Endothelial cell of umbilical vein (primary cell): Measurements from ENCODE around the gene FGF23. TPM values are rescaled to one million over a fixed set of nuclear protein-coding genes. Genes with fewer than 3 reads are reported as not detected.

ENCODE experiments used
- BruUV-seq: library from RNA; stranded (reverse); fragments of 400-500 nt; replicated peaks from 2 replicates; lab custom pipeline; 2021; lab: Mats Ljungman, UMichigan
- CTCF ChIA-PET: fragments of 300-600, 350-600 bp; sonication (Branson Sonifier 250); formaldehyde crosslinking; loops from one replicate; lab custom pipeline; 2021; ENCODE audit warnings: antibody characterized with exemption, inconsistent platforms; lab: Charles Lee
- POLR2A ChIA-PET: fragments of 300-600, 350-600 bp; sonication (Branson Sonifier 250); formaldehyde crosslinking; loops from one replicate; lab custom pipeline; 2021; ENCODE audit warnings: antibody characterized with exemption, inconsistent platforms; lab: Charles Lee
- DNase-seq: peaks from one replicate; pipeline ENCODE4 v3.0.0-alpha.2; 2011; ENCODE audit warnings: low read depth, low spot score
- FAIRE-seq: peaks from 2 replicates; lab custom pipeline; 2011; peaks lifted over from hg19 to GRCh38; lab: Jason Lieb, UNC
- H2AFZ ChIP-seq: 2 replicates; pipeline ENCODE4 v1.6.0; 2012; ENCODE audit warnings: low read depth, low read length, control low read depth, inconsistent platforms
- H3K27ac ChIP-seq: 2 replicates; pipeline ENCODE4 v1.5.1; 2011; ENCODE audit warnings: low read depth, mild to moderate bottlenecking, control low read depth, low read length, moderate library complexity; ENCODE audit not compliant: insufficient read depth
- H3K27me3 ChIP-seq, 2 experiments: 2 replicates each; pipeline versions ENCODE4 v1.6.0 to v1.6.1; 2011; ENCODE audit warnings: low read length in 2 of 2, mixed read lengths in 1 of 2; ENCODE audit not compliant: control insufficient read depth in 2 of 2, insufficient read depth in 2 of 2
- H3K36me3 ChIP-seq, 2 experiments: 2 replicates in 1 of 2; 3 replicates in 1 of 2; pipeline ENCODE4 v1.5.1; 2011; ENCODE audit warnings: low read length in 2 of 2, mild to moderate bottlenecking in 1 of 2, moderate library complexity in 1 of 2; ENCODE audit not compliant: control insufficient read depth in 2 of 2, insufficient read depth in 2 of 2; ENCODE audit errors: extremely low read depth in 1 of 2
- H3K4me1 ChIP-seq: 3 replicates; pipeline ENCODE4 v1.5.1; 2011; ENCODE audit warnings: mild to moderate bottlenecking, low read length; ENCODE audit not compliant: control insufficient read depth, insufficient read depth; ENCODE audit errors: extremely low read depth
- H3K4me2 ChIP-seq: 2 replicates; pipeline ENCODE4 v1.6.1; 2011; ENCODE audit warnings: low read length, control low read depth, mixed read lengths; ENCODE audit not compliant: insufficient read depth
- H3K4me3 ChIP-seq, 3 experiments: fragments of 200-600 bp in 1 of 3; sonication (generic), shearing (Covaris generic) in 1 of 3; replicated peaks in 1 of 3; 2 replicates each; pipeline ENCODE4 v1.5.1; 2011 to 2016; ENCODE audit warnings: control low read depth in 3 of 3, low read length in 3 of 3, mild to moderate bottlenecking in 2 of 3, inconsistent platforms in 1 of 3, low read depth in 1 of 3, moderate library complexity in 1 of 3; ENCODE audit not compliant: insufficient read depth in 1 of 3
- H3K79me2 ChIP-seq: 2 replicates; pipeline ENCODE4 v1.6.0; 2012; ENCODE audit warnings: low read length, inconsistent platforms; ENCODE audit not compliant: control insufficient read depth, insufficient read depth
- H3K9ac ChIP-seq: replicated peaks from 2 replicates; pipeline ENCODE3; 2011; ENCODE audit warnings: low read length, control low read depth; ENCODE audit not compliant: insufficient read depth; ENCODE audit errors: extremely low read depth
- H3K9me1 ChIP-seq: replicated peaks from 3 replicates; pipeline ENCODE4 v1.6.0; 2011; ENCODE audit warnings: mild to moderate bottlenecking, low read length; ENCODE audit not compliant: control insufficient read depth, insufficient read depth; ENCODE audit errors: extremely low read depth
- H3K9me3 ChIP-seq: replicated peaks from 2 replicates; pipeline ENCODE4 v1.5.1; 2012; ENCODE audit warnings: low read length, inconsistent platforms; ENCODE audit not compliant: control insufficient read depth, insufficient read depth
- H4K20me1 ChIP-seq: replicated peaks from 2 replicates; pipeline ENCODE3; 2011; ENCODE audit warnings: mild to moderate bottlenecking, low read length; ENCODE audit not compliant: control insufficient read depth, insufficient read depth; ENCODE audit errors: extremely low read depth
- CTCF ChIP-seq, 2 donors: IDR thresholded peaks; 1 replicate in 1 of 2; 2 replicates in 1 of 2; pipeline ENCODE4 v1.5.1; 2011; ENCODE audit warnings: low read length in 2 of 2, mild to moderate bottlenecking in 2 of 2, moderate library complexity in 2 of 2, control low read depth in 1 of 2, inconsistent platforms in 1 of 2, low read depth in 1 of 2; ENCODE audit not compliant: insufficient read depth in 1 of 2; ENCODE audit errors: extremely low read depth in 1 of 2
- EZH2 ChIP-seq: IDR thresholded peaks from 2 replicates; pipeline ENCODE4 v1.6.1; 2012; ENCODE audit warnings: borderline replicate concordance, low read depth, mild to moderate bottlenecking, moderate library complexity, low read length, inconsistent platforms; ENCODE audit not compliant: severe bottlenecking
- FOS ChIP-seq: IDR thresholded peaks from 2 replicates; pipeline ENCODE4 v1.6.1; 2011; ENCODE audit warnings: mild to moderate bottlenecking, low read length, moderate library complexity, borderline replicate concordance; ENCODE audit not compliant: insufficient read depth
- GATA2 ChIP-seq: IDR thresholded peaks from 2 replicates; pipeline ENCODE4 v1.7.0; 2011; ENCODE audit warnings: low read depth, mild to moderate bottlenecking, moderate library complexity, mixed read lengths, low read length; ENCODE audit not compliant: insufficient read length, insufficient read depth
- JUN ChIP-seq: IDR thresholded peaks from 2 replicates; pipeline ENCODE4 v1.6.1; 2011; ENCODE audit warnings: borderline replicate concordance, low read depth; ENCODE audit not compliant: insufficient read length, insufficient read depth
- MAX ChIP-seq: IDR thresholded peaks from 2 replicates; pipeline ENCODE4 v1.6.1; 2011; ENCODE audit not compliant: insufficient read depth, insufficient read length
- MYC ChIP-seq: IDR thresholded peaks from one replicate; pipeline ENCODE4 v1.6.1; 2011; ENCODE audit warnings: mild to moderate bottlenecking, low read depth, low read length
- POLR2A ChIP-seq: IDR thresholded peaks from 2 replicates; pipeline ENCODE4 v1.6.1; 2012; ENCODE audit warnings: low read depth, mild to moderate bottlenecking, control low read depth, low read length
- POLR2AphosphoS5 ChIP-seq: IDR thresholded peaks from 2 replicates; pipeline ENCODE4 v1.6.1; 2012; ENCODE audit warnings: low read depth, mild to moderate bottlenecking, control low read depth, low read length, moderate library complexity; ENCODE audit not compliant: insufficient read depth
- dilution Hi-C: fragments of 300-500 bp; cut with MboI; formaldehyde crosslinking; loops from one replicate; pipeline ENCODE4 v1.15.0; 2019; ENCODE audit warnings: low sequenced_read_pairs; ENCODE audit not compliant: extremely low pct_ligation_motif_present
- intact Hi-C: fragments of 100-400 bp; cut with micrococcal nuclease; formaldehyde crosslinking; loops from one replicate; pipeline ENCODE4 v1.10.0; 2022
- polyA plus RNA-seq, 4 experiments: library from polyadenylated mRNA; depleted of rRNA in 3 of 4; stranded (reverse) in 3 of 4; unstranded in 1 of 4; fragments of >200 nt; gene quantifications; 2 replicates each; pipeline versions ENCODE4 v1.2.1 to v1.2.3, GENCODE V29; 2011 to 2012; ENCODE audit warnings: missing spikeins in 1 of 4
- total RNA-seq: library from RNA; stranded (reverse); gene quantifications from 2 replicates; pipeline ENCODE4 v1.2.3, GENCODE V29; 2021

The FGF23 gene
- total and polyA plus RNA-seq, 2 donors (not counting 3 experiments of a cell fraction or from before 2014, with no cell fraction given), result not detected

DNA sequence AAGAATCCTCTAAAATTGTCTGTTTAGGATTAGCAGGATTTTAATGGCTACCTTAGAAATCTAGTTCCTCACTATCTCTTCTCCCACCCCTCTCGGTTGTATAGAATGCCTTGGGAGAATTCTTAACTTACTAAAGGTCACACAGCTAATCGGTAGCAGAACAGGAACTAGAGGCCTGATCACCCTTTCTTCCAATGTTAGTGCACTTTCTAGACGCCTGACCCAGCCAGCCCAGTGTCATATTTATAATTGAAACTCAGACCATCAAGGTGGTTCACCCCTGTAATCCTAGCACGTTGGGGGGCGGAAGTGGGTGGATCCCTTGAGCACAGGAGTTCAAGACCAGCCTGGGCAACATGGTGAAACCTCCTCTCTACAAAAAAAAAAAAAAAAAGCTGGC lies 56.8 kb downstream of the FGF23 start:
- TF ChIP-seq MYC (no peak), POLR2A (no peak), POLR2AphosphoS5 (no peak), MAX (no peak), EZH2 (no peak), CTCF (IDR thresholded peaks at IDR 0.05; ENCODE audit: extremely low read depth in 1 of 2, insufficient read depth in 1 of 2, low read depth in 1 of 2, low read length in 2 of 2) (no peak), FOS (no peak), JUN (no peak), GATA2 (no peak)
- H3K9me1 ChIP-seq, result no peaks in the 10 kb centered on the region
- H3K4me1 ChIP-seq, result peaks cover 12% of the 10 kb centered on the region
- H3K27me3 ChIP-seq, result peaks cover 0 to 2% of the 10 kb centered on the region in 2 experiments
- H3K4me3 ChIP-seq, result peak overlapping the region in 1 of 3 experiments; percentile 97
- peaks cover 42% of the 10 kb centered on the region for H3K79me2 ChIP-seq
- no TSS peak for BruUV-seq
- no peaks in the 10 kb centered on the region for H3K36me3 ChIP-seq
- ChIA-PET POLR2A (no interaction called here), CTCF (interaction anchor here (3.1 kb wide), 1 partner anchor 46 kb away, joined by 11 read pairs; no protein-coding TSS in a partner anchor)
- FAIRE-seq (no peak), DNase-seq (no peak)
- intact Hi-C loops (loop anchor here (5.0 kb wide), 1 partner anchor 215 kb away; the partner anchor contains the start of gene RAD51AP1), dilution Hi-C loops (no loop called here)
- H3K9me3 ChIP-seq, result no peaks in the 10 kb centered on the region
- no peak overlapping the region for H3K27ac ChIP-seq
- H3K4me2 ChIP-seq, result peak overlapping the region; percentile 95
- no peaks in the 10 kb centered on the region for H4K20me1 ChIP-seq
- H2AFZ ChIP-seq, result no peak overlapping the region
- H3K9ac ChIP-seq, result no peak overlapping the region
